ENCODE measurements around the gene TAS2R4.
A peak's percentile ranks its signal among the peaks of the same experiment; 100 is the strongest.
"Not testable (repeated sequence)": the region's sequence is repeated elsewhere in the genome, so short reads cannot be mapped to it uniquely, and the experiment has no call there.

The TAS2R4 gene

GRCh38 chr7:141776374-141776773 lies at the start of gene TAS2R4:
TSS of gene TAS2R4 (plus strand) at chr7:141776674. CDS start at chr7:141778489, 1,815 bp downstream.
- DNase-seq (ENCODE audit: low read depth, low spot score), result no peak

DNA sequence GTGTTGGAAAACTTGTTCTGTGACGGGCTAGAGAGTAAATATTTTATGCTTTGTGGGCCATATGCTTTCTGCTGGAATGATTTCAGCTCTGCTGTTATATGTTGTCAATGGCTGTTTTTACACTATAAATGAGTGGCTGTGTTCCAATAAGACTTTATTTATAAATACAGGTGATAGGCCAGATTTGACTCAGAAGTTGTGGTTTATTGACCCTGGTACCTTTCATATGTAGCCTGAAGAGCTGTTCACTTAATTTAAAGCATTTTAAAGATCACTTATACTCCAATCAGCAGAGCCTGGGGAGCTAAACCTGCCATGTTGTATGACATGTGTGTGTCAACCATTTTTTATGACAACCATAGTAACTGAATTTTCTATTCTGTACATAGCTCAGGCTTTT lies 47.5 kb upstream of the TAS2R4 start:
- no peak for DNase-seq (ENCODE audit: low read depth, low spot score)

- DNase-seq (ENCODE audit: low read depth, low spot score), result no peak
Observed at GRCh38 chr7:141731476-141732149, 44.9 kb upstream of the TAS2R4 start.

GRCh38 chr7:141737118-141737835 lies 39.2 kb upstream of the TAS2R4 start:
- no peak for DNase-seq (ENCODE audit: low read depth, low spot score)

DNA sequence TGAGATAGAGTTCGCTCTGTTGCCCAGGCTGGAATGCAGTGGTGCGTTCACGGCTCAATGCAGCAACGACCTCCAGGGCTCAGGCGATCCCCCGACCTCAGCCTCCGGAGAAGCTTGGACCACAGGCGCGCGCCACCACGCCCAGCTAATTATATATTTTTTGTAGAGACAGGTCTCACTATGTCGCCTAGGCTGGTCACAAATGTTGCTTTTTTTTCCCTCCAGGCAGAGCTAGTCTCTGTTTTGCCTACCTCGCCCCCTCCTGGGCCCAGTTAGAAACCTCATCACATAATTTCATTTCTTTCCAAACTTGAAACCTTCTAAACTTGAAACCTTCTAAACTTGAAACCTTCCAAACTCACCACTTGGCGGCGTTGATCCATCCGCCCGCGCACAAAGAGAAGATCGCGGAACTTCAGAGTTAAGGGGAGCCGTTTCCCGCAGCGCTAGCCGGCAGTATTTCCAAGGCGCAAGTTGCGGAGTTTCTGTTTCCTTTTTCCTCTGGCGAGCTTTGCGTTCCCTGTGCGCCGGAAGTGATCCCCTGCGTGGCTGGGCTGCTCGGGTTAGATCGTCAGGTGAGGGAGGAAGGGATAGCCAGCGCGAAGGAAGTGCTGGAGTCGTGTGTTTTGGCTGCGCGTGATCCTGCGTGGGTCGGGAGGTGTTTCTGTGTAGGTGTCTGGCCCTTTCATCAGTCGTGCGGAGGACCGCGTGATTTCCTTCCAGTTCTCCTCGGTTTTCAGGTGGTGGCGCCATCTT lies 38.5 kb upstream of the TAS2R4 start, which contains the start of gene SSBP1:
SSBP1 (plus strand) TSS at position 523 of the 756 bp plus-strand sequence. CDS start 809 bp downstream, outside the sequence.
- peak; percentile 90 for DNase-seq (ENCODE audit: low read depth, low spot score)

- DNase-seq (ENCODE audit: low read depth, low spot score), result no peak
Observed at GRCh38 chr7:141738592-141739013, 37.9 kb upstream of the TAS2R4 start.

DNA sequence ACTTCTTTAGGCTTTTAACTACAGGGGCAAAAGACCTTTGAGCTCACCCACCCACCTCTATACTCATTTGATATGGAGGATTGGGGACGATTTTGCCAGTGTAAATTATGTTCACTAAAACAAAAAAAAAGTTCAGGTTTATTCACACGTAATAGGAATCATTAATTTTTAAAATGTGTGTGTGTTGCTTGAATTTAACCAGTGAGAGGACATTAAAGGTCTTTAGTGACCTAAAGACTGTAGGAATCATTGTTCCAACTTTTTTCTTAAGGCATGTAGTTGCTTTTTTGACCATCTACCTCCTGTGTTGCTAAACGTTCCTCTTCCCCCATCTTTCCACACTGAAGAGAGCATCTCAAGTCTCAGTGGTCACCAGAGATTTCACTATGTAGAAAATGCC lies 37.2 kb upstream of the TAS2R4 start:
- no peak for DNase-seq (ENCODE audit: low read depth, low spot score)

DNA sequence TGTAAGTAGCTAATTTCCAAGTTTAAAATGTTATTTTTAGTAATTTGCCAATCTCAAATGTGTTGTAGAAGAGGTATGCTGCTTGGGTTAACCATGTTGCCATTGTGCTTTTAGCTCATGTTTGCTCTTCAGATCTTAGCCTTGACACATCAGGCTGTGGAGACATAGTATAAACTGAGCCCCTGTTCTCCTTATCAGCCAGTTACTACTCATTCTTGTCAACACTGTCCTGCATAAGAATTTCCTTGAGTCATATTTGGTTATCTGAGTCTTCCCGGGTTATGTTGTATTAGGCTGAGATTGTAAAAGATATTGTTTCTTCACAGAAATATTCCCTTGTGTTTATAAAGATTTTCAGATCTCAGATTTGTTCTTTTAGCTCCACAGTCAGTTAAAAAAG lies 34.2 kb upstream of the TAS2R4 start:
- DNase-seq (ENCODE audit: low read depth, low spot score), result no peak

DNA sequence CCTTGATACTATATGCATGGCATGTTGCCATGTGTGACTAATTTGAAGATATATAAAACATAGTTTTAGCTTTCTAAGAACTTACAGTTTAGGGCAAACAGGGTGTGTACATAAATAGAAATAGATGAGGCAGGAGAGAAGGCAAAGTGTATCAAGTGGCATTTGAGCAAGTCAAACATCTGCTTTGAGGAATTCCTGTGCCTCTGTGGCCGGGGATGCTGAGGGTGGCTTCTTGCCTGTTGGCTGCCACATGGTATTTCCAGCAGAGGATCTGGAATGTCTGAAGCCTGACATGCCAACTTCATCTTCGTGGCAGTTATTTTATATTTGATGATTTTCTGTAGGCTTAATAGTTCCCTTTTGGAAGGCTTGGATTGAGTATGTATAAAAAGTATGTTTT lies 32.3 kb upstream of the TAS2R4 start:
- no peak for DNase-seq (ENCODE audit: low read depth, low spot score)

- no peak for DNase-seq (ENCODE audit: low read depth, low spot score)
Observed at GRCh38 chr7:141748396-141748795, 28.1 kb upstream of the TAS2R4 start.

DNA sequence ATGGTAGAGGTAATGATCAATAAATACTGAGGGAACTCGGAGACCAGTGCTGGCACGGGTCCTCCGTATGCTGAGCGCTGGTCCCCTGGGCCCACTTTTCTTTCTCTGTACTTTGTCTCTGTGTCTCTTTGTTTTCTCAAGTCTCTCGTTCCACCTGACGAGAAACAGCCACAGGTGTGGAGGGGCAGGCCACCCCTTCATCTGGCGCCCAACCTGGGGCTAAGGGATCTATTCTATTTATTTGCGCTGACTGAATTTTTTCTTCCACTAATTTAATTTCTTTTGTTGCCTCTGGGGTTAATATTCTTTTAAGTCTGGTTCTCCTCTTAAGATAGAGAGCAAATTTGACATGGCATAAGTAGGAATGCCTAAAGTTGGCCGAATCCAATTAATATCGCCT lies 24.6 kb upstream of the TAS2R4 start:
- DNase-seq (ENCODE audit: low read depth, low spot score), result not testable (repeated sequence)

- DNase-seq (ENCODE audit: low read depth, low spot score), result no peak
Observed at GRCh38 chr7:141752634-141753033, 23.8 kb upstream of the TAS2R4 start.

GRCh38 chr7:141754939-141755338 lies 21.5 kb upstream of the TAS2R4 start:
- no peak for DNase-seq (ENCODE audit: low read depth, low spot score)

DNA sequence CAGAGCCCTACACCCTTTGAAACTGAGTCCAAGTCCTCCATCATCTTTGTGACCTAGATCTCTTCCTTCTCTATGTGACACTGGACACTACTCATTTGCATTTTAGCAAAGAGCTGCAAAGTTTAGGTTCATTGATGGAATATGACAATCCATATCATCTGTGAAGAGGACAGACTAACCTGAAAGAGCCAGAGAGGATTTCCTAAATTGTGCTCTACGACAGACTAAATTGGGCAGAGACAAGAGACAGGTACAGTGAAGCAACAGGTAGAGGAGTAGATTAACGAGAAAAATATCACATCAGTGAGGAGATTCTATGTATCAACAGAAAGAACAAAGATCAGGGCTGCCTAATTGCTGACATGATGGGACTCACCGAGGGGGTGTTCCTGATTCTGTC lies 12.7 kb upstream of the TAS2R4 start, which contains the start of gene TAS2R3:
TAS2R3 (plus strand) TSS at position 301 of the 400 bp plus-strand sequence; CDS start at position 363, 62 bp downstream.
- DNase-seq (ENCODE audit: low read depth, low spot score), result no peak

GRCh38 chr7:141770083-141770583 lies 6.3 kb upstream of the TAS2R4 start:
- not testable (repeated sequence) for DNase-seq (ENCODE audit: low read depth, low spot score)

DNA sequence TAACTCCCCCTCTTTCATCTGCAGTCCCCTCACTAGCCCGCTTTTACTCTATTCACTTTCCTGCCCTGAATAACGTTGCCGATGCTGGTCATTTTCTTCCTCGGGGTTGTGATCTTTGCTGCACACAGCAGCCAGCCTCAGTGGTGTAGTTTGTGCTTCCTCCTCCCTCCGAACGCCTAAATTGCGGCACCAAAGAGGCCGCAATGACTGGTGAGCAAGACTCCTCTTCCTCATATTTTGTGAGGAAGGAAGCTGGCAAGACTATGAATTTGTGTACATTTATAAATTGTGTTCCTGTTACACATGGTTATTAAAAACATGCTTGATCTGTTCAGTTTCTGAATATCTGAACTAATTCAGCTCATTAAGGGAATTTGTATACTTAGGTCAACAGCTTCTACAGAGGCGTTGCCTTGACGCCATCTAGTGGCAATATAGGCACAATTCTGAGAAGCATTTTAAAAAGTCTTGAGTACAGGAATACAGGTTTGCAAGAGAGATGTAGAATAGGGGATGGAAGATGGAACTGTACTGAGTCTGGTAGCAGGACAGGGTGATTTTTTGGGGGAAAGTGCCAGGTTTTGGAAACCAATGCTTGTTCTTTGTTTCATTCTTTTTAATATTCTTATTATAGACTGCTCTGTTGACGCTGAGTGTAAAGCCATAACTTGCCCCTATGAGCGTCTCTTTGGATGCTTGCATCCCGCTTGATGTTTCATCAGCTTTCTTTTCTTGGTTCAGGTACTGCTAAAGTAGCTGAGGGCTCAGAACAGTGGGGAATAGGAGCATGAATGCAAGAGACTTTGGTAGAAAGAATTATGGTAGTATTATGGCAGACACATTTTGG lies 9.5 kb downstream of the TAS2R4 start:
- peak; percentile 15 for DNase-seq (ENCODE audit: low read depth, low spot score)

DNA sequence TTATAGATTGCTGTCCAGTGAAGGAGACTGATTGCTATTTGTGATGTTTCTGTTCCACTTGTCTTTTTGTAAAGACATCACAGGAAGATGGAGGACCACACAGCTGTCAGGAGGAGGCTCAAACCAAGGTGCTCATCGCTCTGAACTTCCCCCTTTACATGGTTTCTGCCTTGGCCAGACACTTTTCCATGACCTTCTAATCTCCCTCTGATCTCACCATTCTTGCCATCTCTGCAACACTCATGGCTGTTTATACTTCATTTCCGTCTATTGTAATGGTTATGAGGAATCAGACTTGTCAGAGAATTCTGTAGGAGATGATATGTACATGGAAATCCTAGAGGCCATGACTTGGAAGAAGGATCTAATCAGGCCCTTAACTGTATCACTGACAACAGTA lies 11.8 kb downstream of the TAS2R4 start:
- no peak for DNase-seq (ENCODE audit: low read depth, low spot score)

- no peak for DNase-seq (ENCODE audit: low read depth, low spot score)
Observed at GRCh38 chr7:141789917-141790316, 13.4 kb downstream of the TAS2R4 start, which contains the start of gene TAS2R5. TSS of gene TAS2R5 (plus strand) at chr7:141790217. CDS start at chr7:141790362, 145 bp downstream.

GRCh38 chr7:141792526-141792925 lies 16.1 kb downstream of the TAS2R4 start:
- no peak for DNase-seq (ENCODE audit: low read depth, low spot score)

- no peak for DNase-seq (ENCODE audit: low read depth, low spot score)
Observed at GRCh38 chr7:141820067-141820466, 43.6 kb downstream of the TAS2R4 start.

DNA sequence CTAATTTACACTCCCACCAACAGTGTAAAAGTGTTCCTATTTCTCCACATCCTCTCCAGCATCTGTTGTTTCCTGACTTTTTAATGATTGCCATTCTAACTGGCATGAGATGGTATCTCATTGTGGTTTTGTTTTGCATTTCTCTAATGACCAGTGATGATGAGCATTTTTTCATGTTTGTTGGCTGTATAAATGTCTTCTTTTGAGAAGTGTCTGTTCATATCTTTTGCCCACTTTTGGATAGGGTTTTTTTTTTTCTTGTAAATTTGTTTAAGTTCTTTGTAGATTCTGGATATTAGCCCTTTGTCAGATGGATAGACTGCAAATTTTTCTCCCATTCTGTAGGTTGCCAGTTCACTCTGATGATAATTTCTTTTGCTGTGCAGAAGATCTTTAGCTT lies 46.0 kb downstream of the TAS2R4 start:
- DNase-seq (ENCODE audit: low read depth, low spot score), result not testable (repeated sequence)

Measured in iPS DF 19.7 (cell line).